Measurements from ENCODE around the gene ACO1.

ACO1 gene

DNA sequence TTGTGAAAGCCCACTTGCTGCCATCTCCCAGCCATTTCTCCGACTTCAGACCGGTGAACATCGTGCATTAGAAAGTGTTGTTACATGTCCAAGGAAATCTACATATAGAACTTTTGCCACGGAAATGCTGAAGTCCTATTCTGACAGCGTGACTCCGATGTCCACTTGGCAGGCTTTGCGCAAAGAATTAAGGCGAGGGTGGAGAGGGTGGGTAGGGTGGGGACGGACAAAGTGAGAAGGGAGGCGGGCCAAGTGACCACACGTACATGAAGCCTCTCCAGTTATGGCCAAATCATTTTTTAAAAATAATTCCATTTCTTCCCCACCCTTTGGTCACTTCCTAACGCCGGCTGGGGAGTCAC, 460 bp upstream of the ACO1 start:
- no peak for DNase-seq

DNA sequence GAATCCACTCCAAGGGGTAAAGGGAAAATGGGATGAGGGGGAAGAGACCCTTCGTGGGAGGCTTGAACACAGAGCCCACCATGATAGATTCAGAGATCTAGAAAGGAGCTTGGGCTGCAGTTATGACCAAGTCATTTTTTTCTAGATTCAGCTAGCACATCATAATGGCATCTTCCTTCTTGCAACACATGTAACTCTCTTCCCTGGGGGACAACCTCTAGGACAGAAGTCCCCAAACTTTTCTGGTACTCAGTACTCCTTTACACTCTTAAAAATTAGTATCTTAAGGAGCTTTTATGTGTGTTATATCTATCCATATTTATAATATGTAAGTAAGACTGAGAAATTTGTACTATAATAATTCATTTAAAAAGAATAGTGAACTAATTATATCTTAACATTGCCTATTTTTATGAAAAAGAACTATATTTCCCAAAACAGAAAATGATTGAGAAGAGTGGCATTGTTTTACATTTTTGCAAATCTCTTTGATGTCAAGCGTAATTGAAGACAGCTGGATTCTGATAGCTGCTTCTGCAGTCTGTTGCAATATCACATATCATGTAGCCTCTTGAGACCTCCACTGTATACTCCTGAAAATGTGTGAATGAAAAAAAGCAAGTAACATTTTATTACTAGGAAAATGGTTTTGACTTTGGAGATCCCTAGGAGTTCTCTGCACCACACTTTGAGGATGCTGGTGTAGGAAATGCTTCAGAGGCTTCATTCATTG, 875 bp downstream of the ACO1 start:
- no peak for DNase-seq

DNA sequence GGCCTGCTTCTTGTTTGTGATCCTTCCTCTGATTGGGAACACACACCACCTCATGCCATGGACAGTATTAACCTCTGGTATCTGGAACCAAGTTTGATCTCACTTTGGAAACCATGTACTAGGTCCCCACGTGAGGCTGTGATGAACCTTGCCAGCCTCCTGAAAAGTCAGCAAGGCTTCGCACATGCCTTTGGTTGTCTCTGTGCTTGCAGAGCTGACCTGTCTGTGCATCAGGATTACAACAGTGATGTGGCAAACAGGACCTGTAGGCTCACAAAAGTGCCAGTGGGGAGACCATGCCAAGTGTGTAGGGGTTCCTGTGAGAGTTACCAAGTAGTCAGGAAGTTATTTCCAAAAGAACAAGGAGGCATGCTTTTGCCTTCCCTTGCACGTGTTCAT, 1.4 kb downstream of the ACO1 start:
- no peak for DNase-seq

DNA sequence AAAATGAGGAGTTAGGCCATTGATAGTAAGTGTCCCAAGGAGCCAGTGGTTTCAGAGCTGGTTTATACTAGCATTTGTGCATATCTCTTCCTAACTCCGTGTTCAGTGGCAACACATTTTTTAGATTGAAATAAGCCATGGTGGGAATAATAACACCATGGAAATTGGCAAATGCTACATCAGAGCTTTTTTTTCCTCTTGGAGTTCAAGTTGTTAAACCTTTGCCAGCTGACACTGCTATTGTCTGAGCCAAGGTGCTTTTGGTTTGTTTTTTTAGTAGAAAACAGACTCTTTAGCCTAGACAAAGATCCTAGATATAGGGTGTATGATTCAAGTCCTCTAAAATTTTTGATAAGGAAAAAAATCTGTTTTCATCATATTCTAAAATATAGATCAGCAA, 2.8 kb downstream of the ACO1 start:
- DNase-seq, result no peak

DNA sequence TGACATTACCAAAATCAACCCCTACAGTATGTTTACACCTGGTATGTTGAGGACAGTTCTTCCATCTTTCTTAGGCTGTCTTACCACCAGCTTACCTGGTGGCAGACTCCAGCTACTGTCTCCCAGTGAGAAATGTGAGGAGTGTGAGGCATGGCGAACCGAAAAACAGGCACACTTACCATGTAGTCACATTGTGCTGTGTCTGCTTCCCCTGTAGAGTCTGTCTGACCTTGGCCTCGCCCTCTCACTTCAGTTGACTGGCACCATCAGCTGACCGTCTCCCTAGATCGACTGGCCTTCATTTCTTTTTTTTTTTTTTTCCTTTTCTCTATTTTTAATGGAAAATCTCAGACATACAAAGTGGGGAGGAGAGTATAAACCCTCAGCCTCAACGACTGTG, 4.9 kb downstream of the ACO1 start:
- no peak for DNase-seq

GRCh38 chr9:32393911-32394310, 9.5 kb downstream of the ACO1 start:
- no peak for DNase-seq

DNA sequence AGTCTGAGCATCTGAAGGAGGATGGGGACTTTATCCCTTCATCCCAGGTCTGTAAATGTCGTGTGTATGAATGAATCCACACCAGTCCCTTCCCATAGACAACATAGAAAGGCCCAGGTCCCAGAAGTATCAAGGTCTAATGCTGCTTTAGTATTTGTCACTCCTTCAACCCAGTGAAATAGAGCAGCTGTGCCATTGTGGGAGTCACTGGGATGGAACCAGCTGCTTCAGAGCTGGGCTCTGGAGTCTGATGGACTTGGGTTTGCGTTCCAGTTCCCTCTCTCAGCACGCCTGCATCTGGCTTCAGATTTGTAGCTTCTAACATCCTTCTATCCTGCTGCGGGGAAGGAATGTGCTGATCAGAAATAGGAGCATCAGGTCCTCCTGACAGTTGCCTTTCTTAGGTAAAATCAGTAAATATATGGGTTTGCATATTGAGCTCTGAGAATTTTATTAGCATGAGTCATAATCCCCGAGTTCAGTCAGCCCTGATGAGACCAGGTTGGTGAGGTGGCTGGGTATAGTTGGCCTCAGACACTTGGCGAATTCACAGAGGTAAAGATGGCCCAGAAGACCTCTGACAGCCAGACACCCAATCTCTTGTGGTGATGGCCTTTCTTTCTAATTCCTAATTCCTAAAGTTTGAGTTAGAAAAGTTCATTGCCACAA, 10.1 kb downstream of the ACO1 start:
- no peak for DNase-seq

- no peak for DNase-seq
Observed at GRCh38 chr9:32395510-32396216, 11.2 kb downstream of the ACO1 start.

GRCh38 chr9:32398207-32398606, 13.8 kb downstream of the ACO1 start:
- no peak for DNase-seq

DNA sequence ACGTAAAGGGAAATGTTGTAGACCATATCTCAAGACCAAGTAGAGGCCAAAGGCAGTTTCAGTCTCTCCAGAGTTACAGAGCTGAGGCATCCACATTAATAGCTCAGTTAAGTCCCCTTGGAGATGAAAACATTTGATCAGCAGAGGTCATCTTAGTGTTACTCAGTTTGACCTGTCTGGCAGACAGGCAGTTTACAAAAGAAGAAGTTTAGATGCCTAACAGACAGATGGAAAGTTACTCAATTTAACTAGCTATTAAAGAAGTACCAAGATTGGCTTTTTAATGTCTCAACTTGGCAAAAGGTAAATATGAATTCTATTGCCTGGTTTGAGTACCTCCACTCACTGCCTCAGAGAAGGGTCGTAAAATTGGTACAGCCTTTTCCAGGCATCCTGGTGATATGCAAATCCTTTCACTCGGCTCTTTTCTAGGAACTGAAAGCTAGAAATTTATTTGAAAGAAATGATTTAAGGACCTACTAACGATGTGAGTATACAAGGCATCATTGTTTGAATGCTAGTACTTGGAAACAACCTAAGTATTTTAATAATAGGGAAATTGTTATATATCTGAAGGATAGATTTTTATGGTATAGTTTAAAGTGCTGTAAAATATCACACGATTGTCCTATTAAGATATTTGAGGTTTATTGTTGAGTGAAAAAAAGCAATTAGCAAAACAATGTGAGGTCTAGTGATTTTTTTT, 14.8 kb downstream of the ACO1 start:
- DNase-seq, result no peak

- DNase-seq, result no peak
Observed at GRCh38 chr9:32401488-32401887, 17.0 kb downstream of the ACO1 start.

DNA sequence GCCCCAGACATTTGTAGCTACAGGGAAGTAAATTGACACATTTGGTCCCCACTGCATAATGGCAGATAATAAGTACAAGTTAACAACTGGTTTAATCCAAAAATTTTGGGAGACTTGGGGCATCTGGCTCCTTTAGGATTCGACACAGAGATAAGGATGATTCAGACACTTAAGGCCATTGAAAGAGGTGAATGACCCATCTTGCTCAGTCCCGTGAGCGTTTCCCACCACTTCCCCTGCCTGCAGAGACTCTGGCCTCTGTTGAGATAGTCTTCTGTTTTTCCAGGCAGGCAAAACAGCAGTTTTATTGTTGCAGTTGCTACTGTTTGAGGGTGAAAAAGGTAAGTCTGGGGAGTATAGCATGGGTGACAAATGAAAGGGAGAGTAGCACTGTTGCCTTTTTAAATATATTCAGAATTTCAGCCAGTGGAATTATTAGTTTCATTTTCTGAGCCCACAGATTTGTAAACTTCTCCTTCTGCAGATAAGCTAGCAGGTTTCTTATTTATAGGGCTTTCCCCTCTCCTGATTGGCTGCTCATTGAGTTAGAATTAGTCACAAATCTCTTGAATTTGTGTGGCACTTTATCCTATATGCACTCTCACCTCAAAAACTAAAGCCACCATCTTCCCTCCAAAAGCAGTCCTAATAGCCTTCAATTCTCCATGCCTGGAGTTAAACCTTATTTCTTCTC, 19.3 kb downstream of the ACO1 start:
- no peak for DNase-seq

- DNase-seq, result no peak
Observed at GRCh38 chr9:32404402-32404801, 20.0 kb downstream of the ACO1 start.

DNA sequence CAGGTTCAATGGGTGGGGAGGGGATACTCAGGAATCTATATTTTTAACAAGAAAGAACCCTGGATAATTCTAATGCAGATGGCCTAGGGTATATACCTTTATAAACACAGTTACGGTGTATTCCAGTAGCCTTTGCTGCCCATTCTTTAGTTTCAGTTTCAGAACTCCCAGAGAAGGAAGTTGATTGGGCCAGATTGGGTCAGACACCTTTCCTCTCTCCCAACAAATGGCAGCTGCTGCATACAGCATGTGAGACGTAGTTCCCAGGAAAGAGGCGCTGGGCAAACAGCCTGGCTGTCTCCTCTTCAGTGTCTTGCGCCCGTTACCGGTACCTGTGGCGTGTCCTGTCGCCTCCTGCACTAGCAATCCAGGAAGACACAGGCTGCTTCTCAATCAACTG, 20.4 kb downstream of the ACO1 start:
- DNase-seq, result no peak

DNA sequence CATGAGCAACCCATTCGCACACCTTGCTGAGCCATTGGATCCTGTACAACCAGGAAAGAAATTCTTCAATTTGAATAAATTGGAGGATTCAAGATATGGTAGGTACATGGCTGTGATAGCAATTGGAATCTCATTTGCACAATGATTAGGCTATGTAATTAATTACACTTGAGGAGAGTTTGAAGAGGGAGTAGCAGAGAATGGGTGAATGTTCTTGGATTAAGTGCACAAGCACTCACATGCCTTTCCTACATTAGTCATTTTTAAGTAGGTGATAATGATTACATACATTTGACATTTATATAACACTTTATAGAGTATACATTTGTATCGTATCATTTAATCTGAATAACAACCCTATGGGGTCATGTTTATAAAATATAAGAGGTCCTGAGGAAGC, 21.1 kb downstream of the ACO1 start:
- DNase-seq, result no peak

DNA sequence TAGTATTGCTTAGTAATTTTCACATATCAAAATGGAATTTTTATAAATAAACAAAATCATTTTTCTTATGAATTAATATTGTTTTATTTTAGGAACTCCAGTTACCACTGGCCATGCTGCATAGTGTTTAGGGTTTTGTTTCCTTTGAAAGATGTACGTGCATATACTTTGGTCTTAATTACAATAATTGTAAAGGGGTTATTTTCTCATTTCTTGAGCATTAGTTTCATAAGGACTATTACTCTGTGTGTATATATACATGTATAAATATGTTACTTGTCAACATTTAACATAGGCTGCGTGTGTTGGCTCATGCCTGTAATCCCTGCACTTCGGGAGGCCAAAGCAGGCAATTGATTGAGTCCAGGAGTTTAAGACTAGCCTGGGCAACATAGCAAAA, 21.6 kb downstream of the ACO1 start:
- DNase-seq, result no peak

GRCh38 chr9:32411753-32412152, 27.3 kb downstream of the ACO1 start:
- DNase-seq, result no peak

DNA sequence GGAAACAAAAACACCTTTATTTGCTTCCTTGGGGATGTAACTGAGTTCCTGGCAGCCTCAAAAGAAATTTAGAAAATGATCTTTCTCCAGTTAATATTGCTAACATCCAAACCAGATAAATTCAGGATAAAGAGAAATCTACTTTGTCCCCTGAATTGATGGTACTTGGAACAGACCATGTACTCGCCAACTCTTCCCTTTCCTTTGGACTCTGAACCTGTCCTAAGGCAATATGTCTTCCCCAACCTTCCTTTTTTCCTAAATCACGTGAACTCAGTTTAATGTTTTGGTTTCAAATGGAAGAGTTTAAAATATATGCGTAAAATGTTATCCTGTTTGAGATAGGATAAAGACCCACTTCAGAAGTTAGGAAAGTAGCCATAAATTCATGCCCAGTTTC, 28.0 kb downstream of the ACO1 start:
- DNase-seq, result no peak

- DNase-seq, result no peak
Observed at GRCh38 chr9:32413424-32413823, 29.0 kb downstream of the ACO1 start.

GRCh38 chr9:32414856-32415255, 30.4 kb downstream of the ACO1 start:
- no peak for DNase-seq

DNA sequence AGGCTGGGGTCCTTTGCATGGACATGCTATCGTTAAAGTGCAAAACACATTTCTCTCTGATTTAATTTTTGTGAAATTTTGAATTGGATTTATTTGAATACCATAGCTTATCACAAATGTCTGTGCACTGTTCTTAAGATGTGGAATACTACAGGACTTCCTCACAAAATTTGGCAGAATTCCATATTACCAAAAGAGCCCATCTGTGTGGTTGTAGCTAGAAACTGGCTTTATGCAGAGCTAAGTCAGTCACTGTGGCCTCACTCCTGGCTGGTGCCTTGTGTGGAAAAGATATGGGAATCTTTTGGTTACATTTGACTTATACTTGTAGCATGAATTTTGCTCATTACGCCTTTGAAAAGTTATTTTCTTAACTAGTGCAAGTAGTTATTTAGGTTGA, 35.5 kb downstream of the ACO1 start:
- no peak for DNase-seq

- no peak for DNase-seq
Observed at GRCh38 chr9:32422237-32422806, 37.9 kb downstream of the ACO1 start.

GRCh38 chr9:32423371-32423770, 38.9 kb downstream of the ACO1 start:
- no peak for DNase-seq
